ENCODE data around the gene TMEM181. TPM values are rescaled to one million over a fixed set of nuclear protein-coding genes. Genes with fewer than 3 reads are reported as not detected.

TMEM181 gene
- total and polyA plus RNA-seq, 2 of the 13 experiments (the other 11 are each of a cell fraction or from before 2014, with no cell fraction given): 59.1 to 108 TPM

GRCh38 chr6:158536891-158537798, 22.7 kb upstream of the TMEM181 start (continued):
- TF ChIP-seq ZNF142 (CRISPR knock-in tag; IDR thresholded peaks at IDR 0.05) (peak; percentile 52; the same call in 1 of the 2 replicates), GPN1 (CRISPR knock-in tag; IDR thresholded peaks at IDR 0.05; ENCODE audit: borderline replicate concordance) (no peak), NFYC (CRISPR knock-in tag; IDR thresholded peaks at IDR 0.05) (no peak), ZNF207 (IDR thresholded peaks at IDR 0.05; ENCODE audit: borderline replicate concordance) (no peak), TARDBP (CRISPR knock-in tag; IDR thresholded peaks at IDR 0.05) (peak; percentile 38; the same call in 1 of the 2 replicates), SMAD1 (CRISPR knock-in tag; IDR thresholded peaks at IDR 0.05; ENCODE audit: borderline replicate concordance, low read depth) (peak; percentile 97; the same call in 1 of the 2 replicates), NCOA1 (CRISPR knock-in tag; IDR thresholded peaks at IDR 0.05) (no peak), MXI1 (IDR thresholded peaks at IDR 0.05; ENCODE audit: borderline replicate concordance, low read depth, low read length) (peak; percentile 69; the same call in 1 of the 3 replicates), GPBP1L1 (CRISPR knock-in tag; IDR thresholded peaks at IDR 0.05) (no peak), ZNF275 (CRISPR knock-in tag; IDR thresholded peaks at IDR 0.05; ENCODE audit: borderline replicate concordance) (no peak), JARID2 (CRISPR knock-in tag; IDR thresholded peaks at IDR 0.05; ENCODE audit: insufficient replicate concordance) (no peak), IRX3 (CRISPR knock-in tag; IDR thresholded peaks at IDR 0.05; ENCODE audit: borderline replicate concordance, low read depth) (peak; percentile 75; the same call in 1 of the 2 replicates), RFXAP (CRISPR knock-in tag; IDR thresholded peaks at IDR 0.05; ENCODE audit: borderline replicate concordance) (peak; percentile 48; the same call in 1 of the 2 replicates), RNF219 (CRISPR knock-in tag; IDR thresholded peaks at IDR 0.05) (no peak), MAFK (conservative IDR thresholded peaks at IDR 0.05 in 1 of 2, IDR thresholded peaks at IDR 0.05 in 1 of 2; ENCODE audit: low read length in 2 of 2) (no peak), ZNF549 (CRISPR knock-in tag; IDR thresholded peaks at IDR 0.05) (no peak), FLYWCH1 (CRISPR knock-in tag; IDR thresholded peaks at IDR 0.05) (no peak), CBX1 (IDR thresholded peaks at IDR 0.05; ENCODE audit: low read depth) (peak; percentile 14)

Measured in HepG2 (cell line).